AG08396 (cell line): ENCODE data around the gene ARL3.
A peak's percentile ranks its signal among the peaks of the same experiment; 100 is the strongest.
"Not testable (repeated sequence)": the region's sequence is repeated elsewhere in the genome, so short reads cannot be mapped to it uniquely, and the experiment has no call there.

Experiments
- DNase-seq: peaks from one replicate; pipeline ENCODE4 v3.0.0; 2012; ENCODE audit warnings: low spot score, mixed read lengths

Gene ARL3

GRCh38 chr10:102702742-102703141, 11.5 kb downstream of the ARL3 start:
- DNase-seq, result no peak

GRCh38 chr10:102701796-102702195, 12.4 kb downstream of the ARL3 start:
- DNase-seq, result no peak

- DNase-seq, result no peak
Measured at GRCh38 chr10:102701272-102701671, 12.9 kb downstream of the ARL3 start.

- no peak for DNase-seq
Measured at GRCh38 chr10:102698894-102699293, 15.3 kb downstream of the ARL3 start.

GRCh38 chr10:102696736-102697135, 17.5 kb downstream of the ARL3 start:
- no peak for DNase-seq

- not testable (repeated sequence) for DNase-seq
Measured at GRCh38 chr10:102695401-102695800, 18.8 kb downstream of the ARL3 start.

GRCh38 chr10:102691285-102692066, 22.7 kb downstream of the ARL3 start:
- DNase-seq, result no peak

- DNase-seq, result no peak
Measured at GRCh38 chr10:102683736-102684135, 30.5 kb downstream of the ARL3 start.

- no peak for DNase-seq
Measured at GRCh38 chr10:102682981-102683380, 31.2 kb downstream of the ARL3 start.

- no peak for DNase-seq
Measured at GRCh38 chr10:102682416-102682815, 31.8 kb downstream of the ARL3 start.

GRCh38 chr10:102681696-102682095, 32.5 kb downstream of the ARL3 start:
- DNase-seq, result no peak

- DNase-seq, result no peak
Measured at GRCh38 chr10:102679596-102679995, 34.6 kb downstream of the ARL3 start.

- peak; percentile 68 for DNase-seq
Measured at GRCh38 chr10:102678842-102679289, 35.3 kb downstream of the ARL3 start.

GRCh38 chr10:102678068-102678400, 36.2 kb downstream of the ARL3 start:
- DNase-seq, result no peak

GRCh38 chr10:102677331-102678067, 36.7 kb downstream of the ARL3 start:
- DNase-seq, result no peak

GRCh38 chr10:102676534-102677315, 37.5 kb downstream of the ARL3 start:
- DNase-seq, result peak; percentile 5

GRCh38 chr10:102675666-102676533, 38.3 kb downstream of the ARL3 start:
- peak; percentile 73 for DNase-seq

GRCh38 chr10:102675011-102675665, 39.1 kb downstream of the ARL3 start:
- peak; percentile 13 for DNase-seq

GRCh38 chr10:102674566-102674965, 39.6 kb downstream of the ARL3 start:
- peak; percentile 8 for DNase-seq

GRCh38 chr10:102673819-102674511, 40.2 kb downstream of the ARL3 start:
- peak; percentile 77 for DNase-seq
